Esophagus (tissue), 2 donors: ENCODE measurements around the gene SLC26A11. TPM values are rescaled to one million over a fixed set of nuclear protein-coding genes. Genes with fewer than 3 reads are reported as not detected.
"Not testable (repeated sequence)": the region's sequence is repeated elsewhere in the genome, so short reads cannot be mapped to it uniquely, and the experiment has no call there.

Source experiments
- H3K27ac ChIP-seq, 2 donors: one replicate each; pipeline ENCODE4 v1.5.1; 2013; ENCODE audit warnings: low read depth in 2 of 2, mild to moderate bottlenecking in 2 of 2, inconsistent platforms in 1 of 2, low read length in 1 of 2, moderate library complexity in 1 of 2
- H3K27me3 ChIP-seq, 2 donors: one replicate each; pipeline ENCODE4 v1.6.1; 2013; ENCODE audit warnings: low read length in 2 of 2, control low read depth in 1 of 2, mild to moderate bottlenecking in 1 of 2; ENCODE audit not compliant: insufficient read depth in 2 of 2, control insufficient read depth in 1 of 2
- H3K36me3 ChIP-seq, 2 donors: one replicate each; pipeline ENCODE4 v1.6.1; 2013; ENCODE audit warnings: low read length in 1 of 2; ENCODE audit not compliant: control insufficient read depth in 2 of 2, insufficient read depth in 2 of 2
- H3K4me1 ChIP-seq, 2 donors: one replicate each; pipeline ENCODE4 v1.6.1; 2013; ENCODE audit warnings: low read length in 1 of 2; ENCODE audit not compliant: control insufficient read depth in 2 of 2, insufficient read depth in 2 of 2
- H3K4me3 ChIP-seq, 2 donors: one replicate each; pipeline ENCODE4 v1.5.1; 2013; ENCODE audit warnings: low read length in 2 of 2, mild to moderate bottlenecking in 2 of 2, low read depth in 1 of 2, moderate library complexity in 1 of 2
- H3K9me3 ChIP-seq, 2 donors: one replicate each; pipeline ENCODE4 v1.6.1; 2013; ENCODE audit warnings: mild to moderate bottlenecking in 2 of 2, low read depth in 1 of 2, low read length in 1 of 2, moderate library complexity in 1 of 2; ENCODE audit not compliant: control insufficient read depth in 2 of 2, insufficient read depth in 1 of 2
- WGBS, 2 donors: extraction: QIAGEN DNeasy Blood & Tissue Kit; methylation state at CpG; one replicate each; pipeline ENCODE4 v1.1.7; 2013; 5-methylcytosine and 5-hydroxymethylcytosine counted together
- polyA plus RNA-seq, 2 donors: library from polyadenylated mRNA; stranded (reverse); fragments of 200-250 nt; gene quantifications; one replicate each; pipeline ENCODE4 v1.2.3, GENCODE V29; 2013
- donor health status: healthy with polysubstance abuse.
- donor health status: Bipolar disorder and iron deficiency.

SLC26A11 gene
- polyA plus RNA-seq, 2 donors = 4.7 to 6.9 TPM

GRCh38 chr17:80229011-80229410 lies 8.8 kb downstream of the SLC26A11 start:
- Histone ChIP-seq H3K27ac (no peak overlapping the region), H3K9me3 (peaks cover 0 to 3% of the 10 kb centered on the region in 2 donors), H3K27me3 (no peaks in the 10 kb centered on the region), H3K4me1 (no peaks in the 10 kb centered on the region), H3K4me3 (no peak overlapping the region), H3K36me3 (peaks cover 0 to 2% of the 10 kb centered on the region in 2 donors)
- WGBS, 2 donors = 90 to 95% methylated on average over 4 of the region's 4 CpGs

GRCh38 chr17:80232438-80232837 lies 12.2 kb downstream of the SLC26A11 start:
- WGBS, 2 donors = 94 to 100% methylated on average over 1 of the region's 1 CpG
- peaks cover 0 to 3% of the 10 kb centered on the region in 2 donors for H3K9me3 ChIP-seq
- peaks cover 0 to 14% of the 10 kb centered on the region in 2 donors for H3K36me3 ChIP-seq

GRCh38 chr17:80233202-80233601 lies 13.0 kb downstream of the SLC26A11 start:
- WGBS, 2 donors = 90 to 96% methylated on average over 3 of the region's 3 CpGs
- Histone ChIP-seq H3K27me3 (no peaks in the 10 kb centered on the region), H3K9me3 (peaks cover 0 to 3% of the 10 kb centered on the region in 2 donors), H3K4me3 (no peak overlapping the region), H3K4me1 (no peaks in the 10 kb centered on the region), H3K36me3 (peaks cover 0 to 18% of the 10 kb centered on the region in 2 donors), H3K27ac (no peak overlapping the region)

More at GRCh38 chr17:80232438-80232837, 12.2 kb downstream of the SLC26A11 start:
- Histone ChIP-seq H3K27ac (no peak overlapping the region), H3K4me3 (no peak overlapping the region), H3K4me1 (no peaks in the 10 kb centered on the region), H3K27me3 (no peaks in the 10 kb centered on the region)

GRCh38 chr17:80236911-80237310 lies 16.7 kb downstream of the SLC26A11 start:
- WGBS, 2 donors = 87% methylated on average over 17 of the region's 17 CpGs
- no peaks in the 10 kb centered on the region for H3K4me1 ChIP-seq
- peaks cover 0 to 18% of the 10 kb centered on the region in 2 donors for H3K36me3 ChIP-seq

DNA sequence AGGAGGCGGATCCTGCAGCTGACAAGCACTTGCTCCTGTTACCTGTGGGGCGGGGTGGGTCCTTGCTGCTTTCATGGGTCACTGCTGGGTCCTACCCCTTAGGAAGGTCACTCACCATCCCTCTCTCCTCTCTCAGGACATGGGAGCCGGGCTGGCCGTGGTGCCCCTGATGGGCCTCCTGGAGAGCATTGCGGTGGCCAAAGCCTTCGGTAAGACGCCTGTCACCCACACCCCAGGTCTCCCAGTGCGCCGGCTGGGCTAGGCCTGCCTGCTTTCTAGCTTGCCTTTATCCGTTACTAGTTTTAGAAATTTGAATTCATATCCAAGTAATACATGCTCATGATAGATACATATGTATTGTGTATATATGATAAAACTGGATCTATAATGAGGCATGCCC lies 17.2 kb downstream of the SLC26A11 start:
- peaks cover 0 to 20% of the 10 kb centered on the region in 2 donors for H3K36me3 ChIP-seq
- no peaks in the 10 kb centered on the region for H3K27me3 ChIP-seq
- H3K9me3 ChIP-seq = no peaks in the 10 kb centered on the region
- 92 to 96% methylated on average over 10 of the region's 10 CpGs for WGBS, 2 donors
- no peaks in the 10 kb centered on the region for H3K4me1 ChIP-seq
- no peak overlapping the region for H3K27ac ChIP-seq
- H3K4me3 ChIP-seq = no peak overlapping the region

More at GRCh38 chr17:80236911-80237310, 16.7 kb downstream of the SLC26A11 start:
- Histone ChIP-seq H3K4me3 (no peak overlapping the region), H3K9me3 (peaks cover 0 to 3% of the 10 kb centered on the region in 2 donors), H3K27ac (no peak overlapping the region), H3K27me3 (no peaks in the 10 kb centered on the region)

DNA sequence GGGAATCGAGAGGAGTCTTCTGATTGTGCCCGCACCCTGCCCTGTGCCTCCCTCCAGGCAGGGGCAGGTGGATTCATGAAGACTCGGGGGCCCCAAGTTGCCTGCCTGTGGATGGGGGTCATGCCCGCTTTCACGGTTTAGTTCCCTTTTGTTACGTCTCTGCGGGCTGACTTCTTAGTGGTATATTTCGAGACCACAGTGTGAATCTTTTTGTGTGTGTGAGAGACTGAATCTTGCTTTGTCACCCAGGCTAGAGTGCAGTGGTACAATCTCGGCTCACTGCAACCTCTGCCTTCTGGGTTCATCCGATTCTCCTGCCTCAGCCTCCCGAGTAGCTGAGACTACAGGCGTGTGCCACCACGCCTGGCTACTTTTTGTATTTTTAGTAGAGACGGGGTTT lies 22.3 kb downstream of the SLC26A11 start:
- Histone ChIP-seq H3K4me1 (no peaks in the 10 kb centered on the region), H3K27me3 (no peaks in the 10 kb centered on the region), H3K4me3 (no peak overlapping the region), H3K9me3 (no peaks in the 10 kb centered on the region), H3K36me3 (peaks cover 0 to 22% of the 10 kb centered on the region in 2 donors), H3K27ac (no peak overlapping the region)
- 81 to 91% methylated on average over 14 of the region's 14 CpGs for WGBS, 2 donors

DNA sequence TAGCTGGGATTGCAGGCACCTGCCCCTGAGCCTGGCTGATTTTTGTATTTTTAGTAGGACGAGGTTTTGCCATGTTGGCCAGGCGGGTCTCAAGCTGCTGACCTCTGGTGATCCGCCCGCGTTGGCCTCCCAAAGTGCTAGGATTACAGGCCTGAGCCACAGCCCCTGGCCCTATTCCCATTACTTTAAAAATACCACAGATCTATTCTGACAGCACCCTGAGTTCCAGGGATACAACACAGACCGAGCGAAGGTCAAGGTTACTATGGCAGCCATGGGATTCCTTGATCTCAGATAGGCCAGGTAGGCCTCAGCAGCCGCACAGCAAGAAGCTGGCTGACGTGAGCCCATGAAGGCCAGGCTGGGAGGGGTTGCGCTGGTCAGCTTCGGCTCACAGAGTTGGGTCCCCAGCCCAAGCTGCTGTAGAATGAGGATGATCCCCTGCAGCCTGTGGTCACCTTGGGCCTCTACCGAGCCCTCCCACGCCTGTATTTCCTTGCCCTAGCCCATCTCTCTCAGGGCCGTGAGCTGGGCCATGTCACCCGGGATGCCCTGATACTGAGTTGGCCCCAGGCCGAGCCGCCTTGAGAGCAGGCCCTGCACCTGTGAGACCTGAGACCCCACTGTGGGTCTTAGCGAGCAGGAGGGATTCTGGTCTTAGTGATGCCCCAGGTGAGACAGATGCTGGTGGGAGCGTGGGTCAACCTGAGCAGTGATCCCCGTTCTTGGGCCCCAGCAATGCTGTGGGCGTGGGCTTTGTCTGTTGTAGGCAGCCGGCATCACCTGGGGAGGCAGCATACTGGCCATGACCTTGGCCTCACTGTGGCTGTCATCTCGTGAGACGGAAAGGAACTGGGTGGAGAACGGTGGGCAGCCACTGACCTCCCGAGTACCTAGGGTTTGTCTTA lies 23.6 kb downstream of the SLC26A11 start:
- Histone ChIP-seq H3K4me3 (no peak overlapping the region), H3K27ac (no peak overlapping the region), H3K9me3 (no peaks in the 10 kb centered on the region), H3K4me1 (no peaks in the 10 kb centered on the region), H3K27me3 (no peaks in the 10 kb centered on the region), H3K36me3 (peaks cover 0 to 18% of the 10 kb centered on the region in 2 donors)
- 93 to 95% methylated on average over 26 of the region's 26 CpGs for WGBS, 2 donors

DNA sequence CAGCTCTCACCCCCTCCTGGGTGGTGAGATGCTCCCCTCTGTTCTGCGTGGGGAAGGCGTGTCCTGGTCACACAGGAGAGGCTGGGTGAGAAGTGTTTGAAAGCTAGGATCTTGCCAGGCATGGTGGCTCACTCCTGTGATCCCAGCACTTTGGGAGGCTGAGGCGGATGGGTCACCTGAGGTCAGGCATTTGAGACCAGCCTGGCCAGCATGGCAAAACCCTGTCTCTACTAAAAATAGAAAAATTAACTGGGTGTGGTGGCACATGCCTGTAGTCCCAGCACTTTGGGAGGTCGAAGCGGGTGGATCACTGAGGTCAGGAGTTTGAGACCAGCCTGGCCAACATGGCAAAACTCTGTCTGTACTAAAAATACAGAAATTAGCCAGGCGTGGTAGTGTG lies 24.2 kb downstream of the SLC26A11 start:
- WGBS, 2 donors = 96% methylated on average over 6 of the region's 6 CpGs
- H3K4me3 ChIP-seq, H3K9me3 ChIP-seq, H3K27ac ChIP-seq, H3K27me3 ChIP-seq, H3K4me1 ChIP-seq: not testable (repeated sequence)
- H3K36me3 ChIP-seq = peaks cover 0 to 21% of the 10 kb centered on the region in 2 donors

DNA sequence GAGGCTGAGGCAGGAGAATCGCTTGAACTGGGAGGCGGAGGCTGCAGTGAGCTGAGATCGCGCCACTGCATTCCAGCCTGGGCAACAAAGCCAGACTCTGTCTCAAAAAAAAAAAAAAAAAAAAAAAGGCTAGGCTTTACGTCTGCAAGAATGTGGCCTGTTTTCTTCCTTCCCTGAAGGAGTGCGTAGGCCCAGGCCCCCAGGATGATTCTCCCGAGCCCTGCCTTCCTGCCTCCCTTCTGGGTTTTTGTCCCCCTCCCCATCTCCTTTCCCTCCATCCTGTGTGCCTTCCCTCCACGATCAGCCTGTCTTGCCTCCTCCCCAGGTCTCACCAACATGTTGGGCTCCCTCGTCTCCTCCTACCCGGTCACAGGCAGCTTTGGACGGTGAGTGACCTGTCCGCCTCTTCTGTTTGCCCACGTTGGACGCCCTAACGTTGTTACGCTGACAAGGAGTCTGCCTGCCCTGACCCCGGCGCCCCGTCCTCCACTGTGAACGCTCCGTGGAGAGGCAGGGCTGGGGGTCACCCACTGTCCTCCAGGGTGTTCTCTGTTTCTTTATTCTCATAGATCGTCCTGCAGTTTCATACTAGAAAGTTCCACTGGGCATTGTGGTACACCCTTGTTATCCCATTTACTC lies 24.8 kb downstream of the SLC26A11 start:
- WGBS, 2 donors = 89 to 90% methylated on average over 22 of the region's 22 CpGs
- Histone ChIP-seq H3K36me3 (peaks cover 0 to 21% of the 10 kb centered on the region in 2 donors), H3K4me3 (no peak overlapping the region), H3K4me1 (no peaks in the 10 kb centered on the region), H3K27ac (no peak overlapping the region), H3K9me3 (no peaks in the 10 kb centered on the region), H3K27me3 (no peaks in the 10 kb centered on the region)
